Measurements from ENCODE around the gene SNTB2. TPM values are rescaled to one million over a fixed set of nuclear protein-coding genes. Genes with fewer than 3 reads are reported as not detected.

Gene SNTB2
- polyA plus RNA-seq, 3 donors, result 1.2 to 6.0 (median 5.0) TPM

GRCh38 chr16:69241926-69242325, 55.0 kb downstream of the SNTB2 start:
- Histone ChIP-seq H2AFZ (ENCODE audit: insufficient read depth, low read depth, low read length, poor library complexity, severe bottlenecking) (no peak overlapping the region), H3K36me3 (replicated peaks in 1 of 2; ENCODE audit: control insufficient read depth in 1 of 2, insufficient read depth in 2 of 2, low read length in 2 of 2) (peaks cover 0 to 6% of the 10 kb centered on the region in 2 donors), H3K4me2 (replicated peaks; ENCODE audit: extremely low read depth, low read length, poor library complexity, severe bottlenecking) (no peak overlapping the region), H3K79me2 (ENCODE audit: insufficient read depth, low read length) (no peaks in the 10 kb centered on the region), H3K9me3 (replicated peaks in 1 of 2; ENCODE audit: control insufficient read depth in 1 of 2, insufficient read depth in 1 of 2, low read length in 2 of 2) (no peaks in the 10 kb centered on the region), H3K27ac (ENCODE audit: low read depth in 1 of 2, low read length in 2 of 2) (no peak overlapping the region), H3K9ac (ENCODE audit: insufficient read depth, low read length, poor library complexity, severe bottlenecking) (no peak overlapping the region), H3K4me1 (ENCODE audit: control insufficient read depth in 1 of 2, insufficient read depth in 2 of 2, low read length in 2 of 2) (no peaks in the 10 kb centered on the region), H4K20me1 (ENCODE audit: insufficient read depth, low read length) (peaks cover 10% of the 10 kb centered on the region), H3K4me3 (replicated peaks in 1 of 3; ENCODE audit: low read depth in 2 of 3, low read length in 3 of 3) (no peak overlapping the region), H3K27me3 (ENCODE audit: control insufficient read depth in 2 of 2, insufficient read depth in 2 of 2, low read length in 2 of 2) (no peaks in the 10 kb centered on the region)
- Mint-ChIP-seq H3K4me3 (no peak overlapping the region), H3K4me1 (no peaks in the 10 kb centered on the region), H3K9me3 (no peaks in the 10 kb centered on the region), H3K27me3 (ENCODE audit: low read depth in 3 of 3) (peaks cover 0 to 8% (median 4%) of the 10 kb centered on the region in 3 donors), H3K36me3 (peaks cover 5 to 6% of the 10 kb centered on the region in 2 donors), H3K27ac (no peak overlapping the region)
- no peak for TF ChIP-seq CTCF (IDR thresholded peaks at IDR 0.05)
- DNase-seq, result no peak
- intact Hi-C loops (cut with micrococcal nuclease), result no loop called here
- WGBS (ENCODE audit: insufficient coverage), result 94% methylated on average over 4 of the region's 4 CpGs

- Histone ChIP-seq H2AFZ (ENCODE audit: insufficient read depth, low read depth, low read length, poor library complexity, severe bottlenecking) (no peak overlapping the region), H3K36me3 (replicated peaks in 1 of 2; ENCODE audit: control insufficient read depth in 1 of 2, insufficient read depth in 2 of 2, low read length in 2 of 2) (peaks cover 0 to 6% of the 10 kb centered on the region in 2 donors), H3K4me3 (replicated peaks in 1 of 3; ENCODE audit: low read depth in 2 of 3, low read length in 3 of 3) (no peak overlapping the region), H3K27me3 (ENCODE audit: control insufficient read depth in 2 of 2, insufficient read depth in 2 of 2, low read length in 2 of 2) (no peaks in the 10 kb centered on the region), H3K4me2 (replicated peaks; ENCODE audit: extremely low read depth, low read length, poor library complexity, severe bottlenecking) (no peak overlapping the region), H4K20me1 (ENCODE audit: insufficient read depth, low read length) (peaks cover 3% of the 10 kb centered on the region), H3K4me1 (ENCODE audit: control insufficient read depth in 1 of 2, insufficient read depth in 2 of 2, low read length in 2 of 2) (no peaks in the 10 kb centered on the region), H3K27ac (ENCODE audit: low read depth in 1 of 2, low read length in 2 of 2) (no peak overlapping the region), H3K9me3 (replicated peaks in 1 of 2; ENCODE audit: control insufficient read depth in 1 of 2, insufficient read depth in 1 of 2, low read length in 2 of 2) (no peaks in the 10 kb centered on the region), H3K79me2 (ENCODE audit: insufficient read depth, low read length) (no peaks in the 10 kb centered on the region), H3K9ac (ENCODE audit: insufficient read depth, low read length, poor library complexity, severe bottlenecking) (no peak overlapping the region)
- Mint-ChIP-seq H3K4me3 (no peak overlapping the region), H3K36me3 (peaks cover 8% of the 10 kb centered on the region in 2 donors), H3K27ac (no peak overlapping the region), H3K4me1 (no peaks in the 10 kb centered on the region), H3K27me3 (ENCODE audit: low read depth in 3 of 3) (peaks cover 0 to 8% (median 4%) of the 10 kb centered on the region in 3 donors), H3K9me3 (no peaks in the 10 kb centered on the region)
- no peak for TF ChIP-seq CTCF (IDR thresholded peaks at IDR 0.05)
- WGBS (ENCODE audit: insufficient coverage), result no CpG with 5 or more reads among the region's 2 CpGs
- intact Hi-C loops (cut with micrococcal nuclease), result no loop called here
- DNase-seq, result no peak
These were observed 56.5 kb downstream of the SNTB2 start for GRCh38 chr16:69243479-69243878.
